GM21367 (cell line): Measurements from ENCODE around the gene PPP1R9A.
"Not testable (repeated sequence)": the region's sequence is repeated elsewhere in the genome, so short reads cannot be mapped to it uniquely, and the experiment has no call there.

Experiments
- ATAC-seq: cut with Tn5 transposase; IDR thresholded peaks from one replicate; pipeline ENCODE4 v1.9.1; 2021; ENCODE audit not compliant: unreplicated experiment

PPP1R9A gene

DNA sequence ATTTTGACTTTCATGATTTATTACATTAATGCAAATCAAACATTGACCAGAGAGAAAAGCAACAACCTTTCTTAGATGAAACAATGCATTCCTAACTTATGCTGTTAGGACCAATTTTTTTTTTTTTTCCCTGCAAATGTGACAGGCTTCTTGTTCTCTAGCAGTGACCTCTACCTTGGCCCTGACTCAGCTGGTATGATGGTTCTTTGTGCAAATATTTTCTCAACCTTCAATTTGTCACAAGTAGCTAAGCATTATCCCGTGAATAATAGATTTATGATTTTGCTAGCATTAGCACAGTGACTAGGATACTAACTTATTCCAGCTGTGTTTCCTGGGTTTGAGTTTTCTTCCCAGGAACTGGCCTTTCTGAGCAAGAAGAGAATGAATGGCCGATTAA lies 64.9 kb downstream of the PPP1R9A start:
- no peak for ATAC-seq

DNA sequence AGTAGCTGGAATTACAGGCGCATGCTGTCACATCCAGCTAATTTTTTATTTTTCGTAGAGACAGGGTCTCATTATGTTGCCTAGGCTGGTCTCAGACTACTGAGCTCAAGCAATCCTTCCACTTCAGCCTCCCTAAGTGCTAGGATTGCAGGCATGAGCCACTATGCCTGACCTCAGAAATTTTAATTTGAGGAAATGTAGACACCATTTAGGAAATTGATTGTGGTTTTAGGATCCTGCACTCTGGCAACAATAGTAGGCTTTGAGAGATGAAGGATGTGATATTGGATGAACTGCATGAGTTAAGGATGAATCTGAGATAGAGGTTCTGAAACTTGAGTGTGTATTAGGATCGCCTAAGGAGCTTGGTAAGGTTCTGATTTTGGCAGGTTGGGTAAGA lies 66.5 kb downstream of the PPP1R9A start:
- ATAC-seq: no peak

DNA sequence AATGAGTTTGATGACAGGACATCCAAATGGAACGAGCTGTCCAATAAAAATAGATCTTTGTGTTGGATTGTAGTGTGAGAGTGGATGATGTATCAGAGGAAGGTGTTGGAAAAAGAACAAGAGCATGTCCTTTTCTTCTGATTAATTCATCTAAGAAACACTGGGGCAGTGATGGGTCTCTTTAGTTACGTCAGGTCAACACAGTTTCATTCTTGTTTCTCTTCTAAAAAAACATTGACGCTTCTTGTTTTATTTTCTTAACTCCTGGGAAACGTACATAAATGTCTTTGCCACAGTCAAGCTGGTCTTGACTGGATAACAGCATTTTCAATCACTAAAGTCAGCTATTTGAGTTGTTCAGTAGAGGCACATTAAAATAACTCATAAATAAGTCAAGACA lies 67.0 kb downstream of the PPP1R9A start:
- no peak for ATAC-seq

GRCh38 chr7:94975336-94975735 lies 67.9 kb downstream of the PPP1R9A start:
- ATAC-seq: no peak

GRCh38 chr7:94980418-94981142 lies 73.2 kb downstream of the PPP1R9A start:
- ATAC-seq: no peak

DNA sequence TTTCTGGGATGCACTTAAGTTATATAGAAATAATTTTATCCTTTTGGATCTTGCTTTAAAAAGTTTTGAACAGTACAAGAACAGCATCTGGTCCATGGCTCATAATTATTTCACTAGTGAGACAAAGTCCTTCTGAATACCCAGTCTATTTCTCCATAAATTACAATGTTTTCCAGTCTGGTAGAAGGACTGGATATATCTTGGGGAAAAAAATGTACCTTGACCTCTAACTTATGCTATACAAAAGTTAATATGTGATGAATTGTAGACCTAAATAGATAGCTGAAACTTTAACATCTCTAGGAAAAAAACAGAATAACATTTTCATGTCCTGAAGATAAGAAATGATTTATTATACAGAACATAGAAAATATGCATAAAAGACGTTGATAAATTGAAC lies 88.5 kb downstream of the PPP1R9A start:
- no peak for ATAC-seq

GRCh38 chr7:94996369-94996768 lies 89.0 kb downstream of the PPP1R9A start:
- ATAC-seq: no peak

DNA sequence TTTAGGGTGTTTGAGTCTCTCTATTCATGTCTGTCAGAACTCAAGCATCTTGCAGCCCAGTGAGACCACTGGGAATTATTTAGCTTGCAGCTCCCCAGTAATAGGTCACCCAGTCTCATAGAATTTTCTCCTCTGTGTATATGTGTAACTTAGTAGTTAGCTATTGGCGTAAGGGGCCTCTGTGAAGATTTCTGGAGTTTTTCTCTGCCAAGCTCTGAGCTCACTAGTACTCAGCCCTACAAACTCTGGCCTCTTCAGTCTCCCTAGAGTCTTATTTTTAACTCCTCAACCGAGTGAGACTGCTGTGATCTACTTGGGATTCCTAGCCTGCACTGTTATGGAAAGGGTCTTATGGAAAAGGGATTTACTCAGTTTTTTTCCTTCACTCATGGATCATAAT lies 90.2 kb downstream of the PPP1R9A start:
- no peak for ATAC-seq

- no peak for ATAC-seq
Measured at GRCh38 chr7:94998266-94999068, 91.1 kb downstream of the PPP1R9A start.

DNA sequence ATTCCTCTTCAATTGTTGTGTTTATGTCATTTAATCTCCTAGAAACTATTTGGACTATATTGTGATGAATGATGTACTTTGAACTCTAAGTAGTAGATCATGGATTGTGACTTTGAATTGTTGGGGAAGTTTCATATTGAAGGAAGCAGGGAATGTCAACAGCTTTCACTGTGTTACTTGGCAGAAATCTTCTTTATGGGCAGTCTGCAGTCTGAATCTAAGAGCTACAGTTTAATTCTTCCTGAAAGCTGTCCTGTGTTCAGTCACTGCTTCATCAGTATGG lies 91.6 kb downstream of the PPP1R9A start:
- ATAC-seq: no peak

- ATAC-seq: not testable (repeated sequence)
Measured at GRCh38 chr7:94999601-95000000, 92.2 kb downstream of the PPP1R9A start.

GRCh38 chr7:95001258-95001657 lies 93.9 kb downstream of the PPP1R9A start:
- no peak for ATAC-seq

GRCh38 chr7:95001815-95002561 lies 94.6 kb downstream of the PPP1R9A start:
- ATAC-seq: no peak

- ATAC-seq: no peak
Measured at GRCh38 chr7:95002775-95003174, 95.4 kb downstream of the PPP1R9A start.

DNA sequence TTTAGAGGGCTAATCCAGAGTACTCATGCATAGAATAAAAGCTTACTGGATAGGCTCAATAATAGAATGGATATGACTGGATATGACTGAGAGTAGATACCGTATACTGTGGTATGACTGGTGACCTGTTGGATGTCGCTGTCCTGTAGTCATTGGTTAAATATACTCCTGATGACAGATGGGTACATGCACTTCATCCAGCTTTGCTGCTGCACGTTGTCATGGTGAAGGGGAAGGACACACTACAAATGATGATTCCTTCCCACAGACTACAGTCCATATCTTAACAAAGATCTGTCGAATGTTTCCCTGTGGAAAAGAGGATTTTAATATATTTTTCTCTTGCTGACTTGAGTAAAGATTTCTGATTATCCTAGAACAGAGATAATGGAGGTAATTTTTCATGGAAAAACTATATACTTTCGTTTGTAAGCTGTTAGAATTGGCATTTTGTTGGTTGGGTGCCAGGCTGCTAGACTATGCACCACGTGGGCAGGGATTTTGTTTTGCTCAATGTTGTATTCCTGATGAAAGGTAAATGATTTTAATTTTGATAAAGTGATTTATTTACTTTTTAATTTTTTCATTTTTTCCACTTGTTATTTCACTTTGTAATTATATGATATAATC lies 97.3 kb downstream of the PPP1R9A start:
- ATAC-seq: no peak

- ATAC-seq: no peak
Measured at GRCh38 chr7:95006010-95006409, 98.6 kb downstream of the PPP1R9A start.

- not testable (repeated sequence) for ATAC-seq
Measured at GRCh38 chr7:95008773-95009172, 101.4 kb downstream of the PPP1R9A start.

DNA sequence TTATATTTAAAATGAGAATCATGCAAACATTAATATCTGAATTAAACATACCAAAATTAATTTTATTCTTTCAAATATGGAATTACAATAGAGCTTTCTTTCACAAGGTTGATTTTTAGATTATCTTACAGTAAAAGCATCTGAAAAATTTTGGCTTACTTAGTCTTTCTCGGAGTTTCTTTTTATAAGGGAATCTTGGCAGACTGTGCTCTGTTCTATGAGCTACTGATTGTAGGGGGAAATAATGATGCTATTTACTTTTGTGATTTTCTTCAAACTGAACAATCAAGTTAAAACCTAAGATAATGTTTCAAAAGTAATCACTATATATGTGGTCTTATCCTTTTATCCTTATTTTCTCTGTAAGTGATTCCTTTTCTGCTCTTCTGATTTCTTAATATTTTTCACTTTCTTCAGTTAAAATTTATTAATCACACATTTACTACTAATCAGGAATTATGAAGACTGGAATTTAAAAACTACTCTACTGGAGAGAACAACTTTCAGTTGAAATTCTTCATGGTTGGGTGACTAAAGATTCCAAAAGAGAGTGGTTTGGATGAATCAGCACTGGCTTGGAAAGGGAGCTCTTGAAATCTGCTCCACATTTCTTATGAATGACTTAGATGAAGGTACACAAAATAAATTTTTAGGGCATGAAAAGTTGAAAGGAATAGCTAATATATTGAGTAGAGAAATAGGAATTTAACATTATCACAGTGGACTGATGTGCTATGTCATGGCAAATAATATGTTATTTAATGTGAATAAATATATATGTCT lies 103.9 kb downstream of the PPP1R9A start:
- no peak for ATAC-seq

DNA sequence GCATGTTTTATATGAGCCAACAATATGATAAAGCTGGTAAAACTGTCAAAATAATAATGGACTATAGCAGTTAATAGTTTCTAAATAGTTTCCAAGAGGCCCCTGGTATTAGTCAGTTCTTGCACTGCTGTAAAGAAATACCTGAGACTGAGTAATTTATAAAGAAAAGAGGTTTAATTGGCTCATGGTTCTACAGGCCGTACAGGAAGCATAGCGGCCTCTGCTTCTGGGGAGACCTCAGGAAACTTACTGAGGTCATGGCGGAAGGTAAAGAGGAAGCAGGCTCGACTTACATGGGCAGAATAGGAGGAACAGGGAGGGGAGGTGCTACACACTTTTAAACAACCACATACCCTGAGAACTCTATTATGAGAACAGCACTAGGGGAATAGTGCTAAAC lies 104.6 kb downstream of the PPP1R9A start:
- ATAC-seq: no peak

GRCh38 chr7:95018021-95018420 lies 110.6 kb downstream of the PPP1R9A start:
- no peak for ATAC-seq

DNA sequence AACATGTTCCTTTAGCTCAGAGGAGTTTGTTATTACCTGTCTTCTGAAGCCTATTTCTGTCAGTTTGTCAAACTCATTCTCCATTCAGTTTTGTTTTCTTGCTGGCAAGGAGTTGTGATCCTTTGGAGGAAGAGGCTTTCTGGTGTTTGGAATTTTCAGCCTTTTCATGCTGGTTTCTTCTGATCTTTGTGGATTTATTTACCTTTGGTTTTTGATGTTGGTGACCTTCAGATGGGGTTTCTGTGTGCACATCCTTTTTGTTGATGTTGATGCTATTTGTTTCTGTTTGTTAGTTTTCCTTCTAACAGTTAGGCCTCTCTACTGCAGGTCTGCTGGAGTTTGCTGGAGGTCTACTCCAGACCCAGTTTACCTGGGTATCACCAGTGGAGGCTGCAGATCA lies 118.6 kb downstream of the PPP1R9A start:
- no peak for ATAC-seq
